ENCODE results near the gene OR14A16.

OR14A16 gene, protein sequence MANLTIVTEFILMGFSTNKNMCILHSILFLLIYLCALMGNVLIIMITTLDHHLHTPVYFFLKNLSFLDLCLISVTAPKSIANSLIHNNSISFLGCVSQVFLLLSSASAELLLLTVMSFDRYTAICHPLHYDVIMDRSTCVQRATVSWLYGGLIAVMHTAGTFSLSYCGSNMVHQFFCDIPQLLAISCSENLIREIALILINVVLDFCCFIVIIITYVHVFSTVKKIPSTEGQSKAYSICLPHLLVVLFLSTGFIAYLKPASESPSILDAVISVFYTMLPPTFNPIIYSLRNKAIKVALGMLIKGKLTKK

DNA sequence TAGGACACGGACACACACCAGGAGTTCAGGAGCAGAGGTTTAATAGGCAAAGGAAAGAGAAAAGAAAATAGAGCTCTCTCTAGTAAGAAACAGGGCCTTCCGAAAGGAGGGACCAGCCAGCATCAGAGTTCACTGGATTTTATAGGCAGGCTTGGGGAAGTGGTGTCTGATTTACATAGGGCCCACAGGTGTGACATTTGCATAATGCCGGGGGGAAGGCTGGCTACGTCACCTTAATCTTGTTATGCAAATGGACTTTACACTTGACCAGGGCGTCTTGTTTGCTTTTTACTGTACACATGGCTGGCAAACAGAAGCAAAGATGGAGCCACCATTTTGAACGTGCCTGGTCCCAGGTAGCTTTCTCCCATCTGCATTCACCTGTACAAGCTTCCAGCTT, at the start of gene OR14A16:
Gene OR14A16 (minus strand): TSS at position 97 of the 400 bp plus-strand sequence. CDS start 8,390 bp downstream, outside the sequence.
- no peak for DNase-seq

DNA sequence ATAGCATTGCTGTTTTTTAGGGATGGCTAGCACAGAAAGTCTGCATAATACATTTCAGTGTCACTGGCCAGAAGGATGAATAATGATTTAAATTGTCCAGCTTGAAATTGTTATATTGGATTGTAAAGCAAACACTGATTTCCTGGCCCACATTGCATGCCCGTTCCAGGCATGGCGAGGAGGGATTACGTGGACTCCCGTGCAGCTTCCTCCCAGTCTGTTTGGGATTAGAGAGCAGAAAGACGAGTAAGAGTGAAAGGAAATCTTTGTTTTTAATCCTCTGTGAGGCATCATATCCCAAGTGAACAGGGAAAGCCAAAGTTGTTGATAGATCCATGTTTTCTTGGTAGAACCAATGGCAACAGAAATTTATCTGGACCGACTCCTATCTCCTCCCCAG, 41.5 kb upstream of the OR14A16 start:
- DNase-seq, result no peak

DNA sequence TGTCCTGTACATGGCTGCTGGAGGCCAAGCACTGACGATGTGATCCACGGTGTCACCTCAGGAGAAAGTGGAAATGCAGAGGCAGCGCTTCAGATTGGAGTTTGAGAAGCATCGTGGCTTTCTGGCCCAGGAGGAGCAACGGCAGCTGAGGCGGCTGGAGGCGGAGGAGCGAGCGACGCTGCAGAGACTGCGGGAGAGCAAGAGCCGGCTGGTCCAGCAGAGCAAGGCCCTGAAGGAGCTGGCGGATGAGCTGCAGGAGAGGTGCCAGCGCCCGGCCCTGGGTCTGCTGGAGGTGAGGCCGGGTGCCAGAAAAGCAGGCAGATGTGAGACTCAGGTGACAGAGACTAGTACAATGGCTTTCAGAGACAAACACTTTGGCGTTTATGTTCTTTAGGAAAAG, 40.7 kb upstream of the OR14A16 start:
- no peak for DNase-seq

DNA sequence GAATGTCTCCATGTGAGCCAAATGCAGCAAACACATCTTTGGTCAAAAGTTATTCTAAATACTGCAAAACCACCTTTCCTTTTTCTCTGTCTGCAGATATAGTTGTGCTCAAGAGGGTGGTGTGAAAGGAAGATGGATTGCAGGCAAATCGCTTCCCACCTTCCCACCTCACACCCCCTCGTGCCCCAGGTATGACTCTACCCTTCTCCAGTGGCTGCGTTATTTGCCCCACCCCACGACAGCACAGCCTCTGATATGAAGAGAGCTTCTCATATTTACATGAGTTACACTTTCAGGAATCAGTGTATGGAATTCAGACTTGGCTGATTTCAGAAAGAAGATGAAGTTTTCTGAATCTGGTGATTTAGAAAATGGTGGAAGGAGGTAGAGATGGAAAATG, 38.8 kb upstream of the OR14A16 start:
- no peak for DNase-seq

DNA sequence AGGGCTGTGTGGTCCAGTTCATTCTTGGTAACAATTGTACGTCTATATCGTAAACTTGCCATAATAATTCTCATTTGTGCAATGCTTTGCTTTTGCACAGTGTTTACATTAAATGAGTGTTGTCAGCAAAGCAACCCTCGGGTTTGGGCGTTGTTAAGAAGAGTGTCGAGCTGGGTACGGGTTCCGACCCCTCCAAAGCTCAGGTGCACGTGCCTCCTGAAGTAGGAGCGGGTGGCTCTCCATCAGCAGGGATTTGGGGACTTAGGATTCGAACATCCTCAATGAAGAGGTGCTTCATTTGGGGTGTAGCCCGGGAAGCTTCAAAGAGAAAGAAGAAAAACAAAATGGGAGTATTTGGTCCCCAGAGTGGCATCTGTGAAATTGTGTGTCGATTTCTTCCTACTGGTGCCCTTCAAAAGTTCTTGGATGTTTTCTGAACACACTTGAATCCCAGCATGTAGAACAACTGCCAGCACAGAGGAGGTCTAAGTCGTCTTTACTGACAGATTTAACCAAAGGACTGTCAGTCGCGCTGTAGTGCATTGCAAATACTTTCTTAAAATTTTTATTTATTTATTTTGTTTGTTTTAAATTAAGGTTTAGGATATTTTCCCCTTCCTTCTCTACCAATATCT, 34.2 kb upstream of the OR14A16 start:
- DNase-seq, result no peak

DNA sequence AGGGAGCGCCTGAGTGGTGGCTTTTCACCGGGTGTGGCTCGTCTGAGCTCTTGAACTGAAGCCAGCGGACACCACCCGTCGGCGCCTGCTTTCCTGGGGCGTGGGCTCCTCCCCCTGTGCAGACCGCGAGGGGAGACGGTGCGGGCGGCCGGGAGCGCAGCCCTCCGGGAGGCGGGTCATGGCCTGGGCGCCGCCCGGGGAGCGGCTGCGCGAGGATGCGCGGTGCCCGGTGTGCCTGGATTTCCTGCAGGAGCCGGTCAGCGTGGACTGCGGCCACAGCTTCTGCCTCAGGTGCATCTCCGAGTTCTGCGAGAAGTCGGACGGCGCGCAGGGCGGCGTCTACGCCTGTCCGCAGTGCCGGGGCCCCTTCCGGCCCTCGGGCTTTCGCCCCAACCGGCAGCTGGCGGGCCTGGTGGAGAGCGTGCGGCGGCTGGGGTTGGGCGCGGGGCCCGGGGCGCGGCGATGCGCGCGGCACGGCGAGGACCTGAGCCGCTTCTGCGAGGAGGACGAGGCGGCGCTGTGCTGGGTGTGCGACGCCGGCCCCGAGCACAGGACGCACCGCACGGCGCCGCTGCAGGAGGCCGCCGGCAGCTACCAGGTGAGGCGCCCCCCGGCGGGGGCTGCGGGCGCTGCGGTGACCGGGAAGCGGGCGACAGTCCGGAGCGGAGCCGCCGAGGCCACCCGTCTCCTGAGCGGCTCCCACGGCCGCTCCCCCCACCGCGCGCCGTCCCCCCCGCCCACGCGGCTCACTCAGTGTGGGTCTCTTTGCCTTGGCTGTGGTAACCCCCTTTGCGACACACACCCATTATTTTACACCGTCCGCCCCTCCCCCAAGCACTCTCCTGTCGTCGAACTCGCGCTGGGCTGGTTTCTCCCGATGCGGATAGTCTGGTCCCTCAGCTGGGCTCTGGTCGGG, 33.4 kb upstream of the OR14A16 start, which contains the start of gene TRIM58:
Gene TRIM58 (plus strand): TSS at position 119 of the 916 bp plus-strand sequence. CDS start 60 bp downstream, at position 179.
- peak in 5 of 58 donors; percentile 4 to 27 (median 19) for DNase-seq

DNA sequence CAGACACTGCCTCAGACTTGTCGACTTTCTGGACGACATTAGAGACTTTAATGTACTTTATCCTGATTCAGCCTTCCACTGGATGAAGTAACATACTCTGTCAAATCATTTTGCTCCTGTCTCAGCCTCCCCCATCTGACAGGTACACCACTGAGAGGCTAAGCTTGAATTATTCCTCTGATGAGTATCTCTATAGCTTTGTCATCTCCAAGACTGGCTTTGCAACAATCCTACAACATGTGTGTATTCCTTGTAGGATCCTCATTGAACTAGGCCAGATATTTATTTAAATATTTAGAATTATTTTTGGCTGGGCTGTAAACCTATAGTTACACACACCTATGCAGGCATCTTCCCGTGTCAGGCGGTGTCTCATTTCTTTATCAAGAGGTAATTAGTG, 32.0 kb upstream of the OR14A16 start:
- no peak for DNase-seq

DNA sequence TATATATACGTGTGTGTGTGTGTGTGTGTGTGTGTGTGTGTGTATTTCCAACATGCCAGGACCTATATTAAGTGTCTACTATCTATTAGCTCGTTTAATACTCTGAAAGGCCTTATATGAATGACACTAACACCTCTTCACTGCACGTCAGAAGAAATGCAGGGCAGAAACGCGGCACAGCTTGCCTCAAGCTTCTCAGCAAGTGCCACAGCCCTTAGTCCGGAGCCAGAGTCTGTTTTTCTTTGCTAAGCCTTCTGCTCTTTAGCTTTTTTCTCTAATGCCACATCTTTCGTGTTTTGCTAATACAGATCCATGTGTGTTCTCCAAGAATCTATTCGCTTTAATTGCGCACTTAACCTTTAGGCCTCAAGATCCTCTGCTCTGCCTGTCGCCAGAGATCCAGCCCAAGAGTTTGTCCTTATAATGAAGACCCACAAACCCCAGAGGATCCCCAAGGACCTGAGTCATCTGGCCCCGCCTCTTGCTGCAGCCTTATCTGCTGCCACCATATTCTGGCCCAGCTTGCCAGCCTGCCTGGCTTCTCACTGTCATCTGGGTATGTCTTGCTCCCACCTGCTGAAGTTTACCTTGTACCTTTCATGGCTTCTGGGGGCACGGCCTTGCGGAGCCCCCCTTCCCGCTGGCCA, 31.1 kb upstream of the OR14A16 start:
- no peak for DNase-seq

DNA sequence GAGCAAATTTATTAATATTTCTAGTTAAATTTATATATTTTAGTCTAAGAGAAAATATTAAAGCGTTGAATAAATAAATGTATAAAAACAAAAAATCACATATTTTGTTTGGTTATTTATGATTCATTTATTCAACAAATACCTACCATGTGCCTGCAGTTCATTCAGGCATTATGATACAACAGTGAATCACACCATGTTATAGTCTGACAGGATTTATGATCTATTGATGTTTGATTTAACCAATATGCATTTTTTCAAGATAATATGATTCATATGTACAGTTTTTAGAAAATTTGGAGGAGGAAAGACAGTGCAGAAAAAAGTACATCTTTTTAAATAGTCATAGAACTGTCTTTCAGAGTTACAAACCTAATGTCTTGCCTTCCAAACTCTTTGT, 25.7 kb upstream of the OR14A16 start:
- DNase-seq, result no peak

DNA sequence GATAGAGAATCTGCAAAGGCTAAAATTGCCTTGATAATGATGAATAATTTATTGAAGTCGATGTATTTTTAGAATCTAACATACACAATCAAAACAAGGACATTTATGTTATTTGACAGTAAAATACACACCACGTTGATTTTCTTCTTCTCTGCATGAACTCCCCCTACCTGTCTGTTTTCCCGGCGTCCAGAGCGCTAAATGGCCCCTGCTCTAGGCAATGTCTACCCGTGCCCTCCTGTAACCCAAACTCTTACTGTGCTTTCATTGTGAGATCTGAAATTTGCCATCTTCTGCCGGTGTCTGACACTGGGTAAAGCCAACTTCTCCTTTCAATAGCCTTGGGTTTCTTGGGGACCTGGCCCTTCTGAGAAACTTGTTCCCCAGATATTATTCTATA, 24.4 kb upstream of the OR14A16 start:
- no peak for DNase-seq

DNA sequence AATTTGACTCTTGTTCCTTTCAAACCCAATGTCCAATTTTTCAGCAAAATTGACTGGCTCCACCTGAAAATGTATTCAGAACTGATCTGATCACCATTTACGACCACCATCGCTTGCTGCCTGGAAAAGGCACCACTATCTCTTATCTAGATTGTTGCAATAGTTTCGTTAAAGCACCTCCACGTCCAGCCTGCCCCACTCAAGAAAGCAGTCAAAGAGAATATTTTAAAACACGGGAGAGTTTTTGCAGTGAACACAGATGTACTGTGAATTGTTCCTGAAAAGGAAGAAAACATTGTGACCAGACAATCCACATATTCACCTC, 21.7 kb upstream of the OR14A16 start:
- DNase-seq, result no peak

DNA sequence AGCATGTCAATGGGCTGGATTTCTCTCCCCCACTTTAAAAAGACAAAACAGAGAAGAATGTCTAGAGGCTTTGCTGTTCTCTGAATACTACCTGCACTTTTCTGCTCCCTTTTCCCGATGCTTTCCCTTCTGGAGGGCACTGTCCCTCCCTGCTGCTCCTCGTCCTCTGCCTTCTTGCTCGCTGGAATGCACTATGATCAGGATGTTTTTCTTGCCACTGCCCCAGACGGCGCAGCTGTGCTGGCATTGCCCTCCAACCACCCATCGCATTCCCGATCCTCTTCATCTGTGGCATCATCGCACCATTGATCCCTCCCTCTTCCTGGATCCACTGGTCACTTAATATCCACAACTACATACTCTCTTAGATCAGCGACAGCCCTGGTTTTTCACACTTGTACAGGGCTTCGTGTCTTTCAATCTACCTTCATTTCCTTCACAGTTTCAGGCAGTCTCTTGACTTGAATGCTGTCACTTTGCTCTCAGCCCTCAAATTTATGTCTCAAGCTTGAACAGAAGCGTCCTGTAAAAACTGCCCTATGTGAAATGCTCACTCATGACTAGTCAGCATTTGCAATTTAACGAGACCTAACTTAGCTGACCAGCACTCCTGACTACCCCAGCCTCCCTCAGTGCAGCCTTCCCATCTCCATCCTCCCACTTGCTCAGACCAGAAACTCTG, 21.2 kb upstream of the OR14A16 start:
- no peak for DNase-seq

DNA sequence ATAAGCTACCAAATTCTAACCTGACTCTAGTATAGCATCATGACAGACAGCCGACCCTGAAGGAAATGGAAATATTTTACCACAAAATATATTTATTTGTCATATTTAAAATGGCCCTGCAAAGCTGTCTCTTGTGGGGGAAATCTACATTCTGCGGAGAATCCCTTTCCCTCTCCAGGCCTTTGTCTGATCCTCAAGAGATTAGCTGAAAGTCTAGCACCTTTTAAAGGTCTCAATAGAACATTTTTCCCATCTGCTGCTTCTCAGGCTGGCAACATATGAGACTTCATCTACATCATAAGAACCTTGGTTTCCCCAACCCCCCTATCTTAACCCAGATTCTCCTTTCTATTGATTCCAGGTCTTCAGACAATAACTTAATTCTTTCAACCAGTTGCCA, 19.5 kb upstream of the OR14A16 start:
- DNase-seq, result no peak

DNA sequence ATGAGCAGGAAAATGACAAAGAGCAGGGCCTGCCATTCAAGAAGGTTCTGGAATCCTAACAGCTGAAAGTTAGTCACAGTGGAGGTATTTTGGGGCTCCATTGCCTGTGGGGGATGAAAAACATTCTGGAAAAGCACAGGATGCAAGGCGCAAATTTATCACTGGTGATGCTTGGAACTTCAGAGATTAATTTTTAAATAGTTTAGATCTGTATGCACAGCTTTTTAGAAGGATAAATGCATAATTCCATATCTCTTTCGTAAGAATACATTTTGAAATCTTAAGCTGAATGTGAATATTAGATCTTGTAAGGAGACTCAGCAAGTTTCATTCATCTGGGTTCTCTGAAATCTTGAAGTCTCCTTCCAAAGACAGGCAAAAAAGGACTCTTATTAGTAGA, 17.9 kb upstream of the OR14A16 start, which contains the start of gene OR11L1:
Gene OR11L1 (minus strand): TSS at position 101 of the 400 bp plus-strand sequence. CDS start 0 bp downstream, at position 101.
- no peak for DNase-seq

DNA sequence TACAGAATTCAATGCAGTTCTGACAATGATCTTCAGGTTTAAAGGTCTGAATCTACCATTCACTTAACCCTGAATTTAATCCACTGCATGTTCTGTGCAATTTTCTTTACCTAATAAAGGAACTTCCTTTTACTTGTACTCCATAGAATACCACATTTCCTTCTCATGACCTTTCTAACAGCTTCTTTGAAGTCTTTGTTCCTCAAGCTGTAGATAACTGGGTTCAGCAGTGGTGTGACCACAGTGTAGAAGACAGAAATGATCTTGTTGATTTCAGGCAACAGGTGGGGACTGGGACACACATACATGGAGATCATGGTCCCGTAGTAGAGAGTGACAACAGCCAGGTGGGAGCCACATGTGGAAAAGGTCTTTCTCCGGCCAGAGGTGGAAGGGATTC, 16.9 kb upstream of the OR14A16 start:
- no peak for DNase-seq

DNA sequence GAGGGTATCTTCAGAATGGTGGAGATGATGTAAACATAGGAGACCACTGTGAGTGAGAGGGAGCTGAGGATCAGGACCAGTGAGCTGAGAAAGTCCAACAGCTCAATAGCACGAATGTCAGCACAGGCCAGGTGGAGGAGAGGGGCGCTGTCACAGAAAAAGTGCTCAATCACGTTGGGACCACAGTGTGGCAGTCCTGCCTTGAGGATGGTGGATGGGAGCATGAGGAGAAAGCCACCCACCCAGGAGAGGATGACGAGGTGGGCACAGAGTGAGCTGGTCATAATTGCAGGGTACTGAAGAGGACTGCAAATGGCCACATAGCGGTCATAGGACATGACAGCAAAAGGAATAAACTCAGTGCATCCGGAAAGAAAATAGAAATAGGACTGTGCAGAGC, 9.7 kb upstream of the OR14A16 start:
- no peak for DNase-seq

DNA sequence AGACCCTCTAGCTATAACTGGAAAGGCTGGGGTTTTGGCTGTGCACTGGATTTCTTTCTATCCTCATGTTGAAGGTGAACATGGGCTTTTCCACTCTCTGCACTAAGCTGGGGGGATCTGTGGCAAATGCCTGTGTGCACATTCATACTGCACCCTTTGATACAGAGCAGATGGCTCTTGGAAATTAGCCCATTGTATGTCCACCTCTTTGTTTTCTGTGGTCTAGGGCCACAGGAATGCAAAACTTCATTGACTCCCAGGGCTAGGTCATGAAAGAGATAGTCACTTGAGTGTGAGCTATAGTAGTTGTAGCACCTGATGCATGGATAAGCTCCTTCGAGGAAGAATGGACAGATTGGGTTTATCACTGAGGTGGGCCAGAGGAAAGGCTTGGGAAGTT, 5.7 kb upstream of the OR14A16 start:
- DNase-seq, result no peak

DNA sequence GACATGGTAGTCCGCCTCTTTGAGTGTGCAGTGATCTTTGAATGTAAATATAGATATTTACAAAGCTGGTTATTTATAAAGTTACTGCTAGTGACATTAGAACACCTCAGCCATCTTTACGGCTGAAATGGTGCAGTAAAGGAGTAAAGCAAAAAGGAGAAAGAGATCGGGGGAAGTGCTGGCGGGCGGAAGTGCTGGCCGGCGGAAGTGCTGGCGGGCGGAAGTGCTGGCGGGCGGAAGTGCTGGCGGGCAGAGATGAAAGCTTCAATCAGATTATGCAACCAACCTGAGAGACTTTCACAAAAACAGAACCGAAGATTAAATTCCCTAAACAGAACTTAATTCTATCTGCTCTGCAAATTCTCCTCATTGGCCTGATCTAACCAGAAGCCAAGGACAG, 1.4 kb upstream of the OR14A16 start:
- DNase-seq, result no peak

DNA sequence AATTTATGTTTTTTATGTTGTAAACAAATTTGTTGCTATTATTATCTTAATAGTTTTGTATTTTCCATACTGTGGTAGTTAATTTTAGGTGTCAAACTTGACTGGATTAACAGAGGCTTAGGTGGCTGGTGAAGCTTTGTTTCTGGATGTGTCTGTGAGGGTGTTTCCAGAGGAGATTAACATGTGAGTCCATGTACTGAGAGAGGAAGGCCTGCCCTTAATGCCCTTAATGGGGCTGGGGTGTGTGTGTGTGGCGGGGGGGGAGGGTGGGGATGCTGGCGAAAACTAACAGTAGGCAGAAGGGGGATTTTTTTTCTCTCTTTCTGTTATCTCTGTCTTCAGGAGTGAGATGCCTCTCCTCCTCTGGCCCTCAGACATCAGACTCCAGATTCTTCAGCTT, 1.9 kb downstream of the OR14A16 start:
- no peak for DNase-seq

DNA sequence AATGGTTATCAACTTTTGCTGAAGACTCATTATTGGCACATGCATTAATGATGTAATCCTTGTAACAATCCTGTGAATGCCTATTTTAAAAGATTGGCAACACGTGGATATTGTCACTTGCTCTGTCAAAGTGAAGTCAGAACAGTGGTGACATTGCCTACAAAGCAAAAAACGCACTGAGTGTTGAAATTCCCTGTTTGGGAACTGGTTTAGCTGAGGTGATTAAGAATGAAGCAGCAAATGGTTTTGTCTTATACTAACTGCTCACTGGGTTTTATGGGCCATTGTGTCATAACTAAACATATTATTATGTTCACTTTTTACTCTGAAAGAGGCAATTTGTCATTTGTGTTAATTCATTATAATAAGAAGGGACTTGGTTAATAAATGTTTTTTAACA, 11.3 kb downstream of the OR14A16 start:
- no peak for DNase-seq

DNA sequence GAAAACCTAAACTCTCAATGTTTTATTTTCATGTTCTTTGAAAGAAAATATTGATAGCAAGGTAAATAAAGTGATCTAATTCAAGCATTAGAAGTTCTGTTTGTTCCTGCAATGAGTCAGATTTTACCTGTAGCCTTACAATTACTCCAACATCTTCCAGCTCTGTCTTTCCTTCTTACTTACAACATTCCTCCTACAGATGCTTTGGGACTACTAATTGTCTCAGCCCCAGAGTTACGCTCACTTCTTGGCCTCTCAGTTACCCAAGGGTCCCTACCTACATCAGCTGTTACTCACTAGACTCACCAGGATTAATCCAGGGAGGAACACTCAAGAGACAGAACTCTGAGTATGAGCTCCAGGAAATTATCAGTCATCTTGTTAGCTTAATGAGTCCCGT, 26.4 kb downstream of the OR14A16 start:
- DNase-seq, result no peak
